SH-SY5Y (cell line): Measurements from ENCODE around the gene RAF1.

Source experiments
- GATA2 ChIP-seq: IDR thresholded peaks from 2 replicates; pipeline ENCODE4 v1.6.1; 2011; ENCODE audit warnings: mild to moderate bottlenecking, low read depth, low read length
- GATA3 ChIP-seq: IDR thresholded peaks from 2 replicates; pipeline ENCODE4 v1.6.1; 2011; ENCODE audit warnings: low read depth, mild to moderate bottlenecking, low read length, moderate library complexity

DNA sequence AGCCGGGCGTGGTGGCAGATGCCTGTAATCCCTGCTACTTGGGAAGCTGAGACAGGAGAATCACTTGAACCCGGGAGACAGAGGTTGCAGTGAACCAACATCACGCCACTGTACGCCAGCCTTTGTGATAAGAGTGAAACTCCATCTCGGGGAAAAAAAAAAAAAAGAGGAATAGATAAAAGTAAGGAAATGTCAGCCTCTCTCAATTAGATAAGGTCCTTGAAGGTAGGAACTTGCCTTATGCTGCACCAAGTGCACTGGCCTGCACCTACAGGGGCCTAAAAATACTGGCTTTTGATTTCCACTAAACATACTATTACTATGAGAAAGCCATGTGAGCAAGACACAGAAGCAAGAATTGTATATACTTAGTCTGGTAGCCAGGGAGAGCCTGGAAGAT is 7.1 kb downstream of the RAF1 start:
- TF ChIP-seq GATA3, result no peak
- no peak for TF ChIP-seq GATA2
